IMR-90 (cell line): ENCODE data around the gene IL11. TPM values are rescaled to one million over a fixed set of nuclear protein-coding genes. Genes with fewer than 3 reads are reported as not detected.

Source experiments
- ATAC-seq: fragments of 200-7000 bp; cut with Tn5 transposase; 2 replicates; pipeline ENCODE4 v1.9.1; 2020; ENCODE audit warnings: low read depth, mild to moderate bottlenecking, moderate library complexity
- BruUV-seq: library from RNA; stranded (reverse); fragments of 400-500 nt; replicated peaks from 2 replicates; lab custom pipeline; 2021; lab: Mats Ljungman, UMichigan
- CTCF ChIA-PET: fragments of 300-600 bp; formaldehyde crosslinking; extraction: SDS; loops from one replicate; lab custom pipeline; 2021; ENCODE audit warnings: antibody characterized with exemption; lab: Yijun Ruan, JAX
- POLR2A ChIA-PET: fragments of 300-600 bp; sonication (Branson Sonifier 250); formaldehyde crosslinking; loops from one replicate; lab custom pipeline; 2022; ENCODE audit warnings: antibody characterized with exemption; ENCODE audit not compliant: unreplicated experiment; lab: Charles Lee
- DNase-seq: peaks from one replicate; pipeline ENCODE4 v3.0.0; 2013
- H2AFZ ChIP-seq: replicated peaks from 2 replicates; pipeline ENCODE3; 2013; ENCODE audit warnings: low read length, mild to moderate bottlenecking; ENCODE audit not compliant: poor library complexity
- H2AK5ac ChIP-seq: 2 replicates; pipeline ENCODE4 v1.6.1; 2013; ENCODE audit warnings: low read depth, low read length, inconsistent platforms
- H2AK9ac ChIP-seq: replicated peaks from 2 replicates; pipeline ENCODE3; 2013; ENCODE audit warnings: mild to moderate bottlenecking, low read depth, low read length, moderate library complexity; ENCODE audit not compliant: poor library complexity
- H2BK120ac ChIP-seq: 2 replicates; pipeline ENCODE4 v1.6.1; 2013; ENCODE audit warnings: low read depth, low read length, inconsistent platforms
- H2BK15ac ChIP-seq: 3 replicates; pipeline ENCODE4 v1.6.1; 2013; ENCODE audit warnings: low read depth, low read length, inconsistent platforms
- H2BK20ac ChIP-seq: 2 replicates; pipeline ENCODE4 v1.6.1; 2013; ENCODE audit warnings: low read depth, mild to moderate bottlenecking, inconsistent platforms, low read length, moderate library complexity
- H2BK5ac ChIP-seq: 2 replicates; pipeline ENCODE4 v1.6.1; 2013; ENCODE audit warnings: mild to moderate bottlenecking, low read depth, low read length, inconsistent platforms; ENCODE audit not compliant: poor library complexity, severe bottlenecking
- H3K14ac ChIP-seq: replicated peaks from 2 replicates; pipeline ENCODE4 v1.6.1; 2013; ENCODE audit warnings: low read depth, low read length, inconsistent platforms
- H3K18ac ChIP-seq: 2 replicates; pipeline ENCODE4 v1.6.1; 2013; ENCODE audit warnings: low read depth, low read length, control low read depth
- H3K23ac ChIP-seq: 2 replicates; pipeline ENCODE4 v1.6.1; 2013; ENCODE audit warnings: low read depth, low read length, inconsistent platforms
- H3K27ac ChIP-seq: 2 replicates; pipeline ENCODE4 v1.5.1; 2013; ENCODE audit warnings: mild to moderate bottlenecking, control low read depth, low read length; ENCODE audit not compliant: insufficient read depth
- H3K27me3 ChIP-seq: 2 replicates; pipeline ENCODE4 v1.6.1; 2013; ENCODE audit warnings: low read length; ENCODE audit not compliant: control insufficient read depth, insufficient read depth
- H3K36me3 ChIP-seq: 2 replicates; pipeline ENCODE4 v1.6.1; 2013; ENCODE audit warnings: low read length, mixed read lengths; ENCODE audit not compliant: control insufficient read depth, insufficient read depth
- H3K4ac ChIP-seq: 2 replicates; pipeline ENCODE4 v1.6.1; 2013; ENCODE audit warnings: low read depth, low read length, inconsistent platforms
- H3K4me1 ChIP-seq: 2 replicates; pipeline ENCODE4 v1.6.1; 2013; ENCODE audit warnings: low read length, mixed read lengths; ENCODE audit not compliant: control insufficient read depth, insufficient read depth
- H3K4me2 ChIP-seq: 2 replicates; pipeline ENCODE4 v1.6.1; 2013; ENCODE audit warnings: low read depth, mild to moderate bottlenecking, control low read depth, low read length, moderate library complexity
- H3K4me3 ChIP-seq: 2 replicates; pipeline ENCODE4 v1.5.1; 2013; ENCODE audit warnings: low read depth, mild to moderate bottlenecking, control low read depth, low read length, moderate library complexity; ENCODE audit not compliant: insufficient read depth
- H3K56ac ChIP-seq: 2 replicates; pipeline ENCODE4 v1.6.1; 2013; ENCODE audit warnings: low read length, inconsistent platforms; ENCODE audit not compliant: insufficient read depth; ENCODE audit errors: extremely low read depth
- H3K79me1 ChIP-seq, 2 experiments: 2 replicates each; pipeline ENCODE4 v1.6.1; 2013; ENCODE audit warnings: low read length in 2 of 2, inconsistent platforms in 1 of 2, low read depth in 1 of 2
- H3K9ac ChIP-seq: 2 replicates; pipeline ENCODE4 v1.6.1; 2013; ENCODE audit warnings: low read depth, low read length, control low read depth
- H3K9me1 ChIP-seq: 2 replicates; pipeline ENCODE4 v1.6.1; 2013; ENCODE audit warnings: low read length, inconsistent platforms; ENCODE audit not compliant: insufficient read depth
- H3K9me3 ChIP-seq: 2 replicates; pipeline ENCODE4 v1.6.1; 2013; ENCODE audit warnings: low read length; ENCODE audit not compliant: control insufficient read depth, insufficient read depth
- H4K20me1 ChIP-seq: 2 replicates; pipeline ENCODE4 v1.6.1; 2013; ENCODE audit warnings: low read length, inconsistent platforms; ENCODE audit not compliant: insufficient read depth
- H4K5ac ChIP-seq: 2 replicates; pipeline ENCODE4 v1.6.1; 2013; ENCODE audit warnings: mild to moderate bottlenecking, low read depth, low read length, control low read depth
- H4K8ac ChIP-seq, 2 experiments: 2 replicates each; pipeline ENCODE4 v1.6.1; 2013; ENCODE audit warnings: low read depth in 2 of 2, low read length in 2 of 2, control low read depth in 1 of 2, inconsistent platforms in 1 of 2
- H4K91ac ChIP-seq: 2 replicates; pipeline ENCODE4 v1.6.1; 2013; ENCODE audit warnings: low read depth, low read length, inconsistent platforms; ENCODE audit not compliant: insufficient read depth
- BHLHE40 ChIP-seq: fragments of 150-350 bp; IDR thresholded peaks from 2 replicates; pipeline ENCODE4 v1.6.1; 2016; ENCODE audit warnings: mild to moderate bottlenecking, low read depth, low read length
- CEBPB ChIP-seq: IDR thresholded peaks from 2 replicates; pipeline ENCODE4 v1.6.1; 2012; ENCODE audit warnings: low read depth, low read length, improper control_type of control experiment
- CHD1 ChIP-seq: IDR thresholded peaks from 2 replicates; pipeline ENCODE4 v1.6.1; 2012; ENCODE audit warnings: low read depth, low read length, improper control_type of control experiment
- ELK1 ChIP-seq: fragments of 150-350 bp; IDR thresholded peaks from 2 replicates; pipeline ENCODE4 v1.6.1; 2016; ENCODE audit warnings: low read depth, mild to moderate bottlenecking, low read length, moderate library complexity, borderline replicate concordance
- FOS ChIP-seq: fragments of 150-350 bp; IDR thresholded peaks from 2 replicates; pipeline ENCODE4 v1.6.1; 2016; ENCODE audit warnings: low read depth, low read length
- MAFK ChIP-seq: IDR thresholded peaks from 2 replicates; pipeline ENCODE4 v1.6.1; 2012; ENCODE audit warnings: low read depth, low read length, improper control_type of control experiment
- MAZ ChIP-seq: IDR thresholded peaks from 2 replicates; pipeline ENCODE4 v1.6.1; 2012; ENCODE audit warnings: low read depth, mild to moderate bottlenecking, low read length, improper control_type of control experiment, moderate library complexity, borderline replicate concordance
- MXI1 ChIP-seq: IDR thresholded peaks from 2 replicates; pipeline ENCODE4 v1.6.1; 2012; ENCODE audit warnings: low read depth, mild to moderate bottlenecking, low read length, moderate library complexity, borderline replicate concordance
- NFE2L2 ChIP-seq: fragments of 150-350 bp; IDR thresholded peaks from 2 replicates; pipeline ENCODE4 v1.6.1; 2016; ENCODE audit warnings: low read depth, mild to moderate bottlenecking, low read length
- POLR2A ChIP-seq: IDR thresholded peaks from 2 replicates; pipeline ENCODE4 v1.6.1; 2012; ENCODE audit warnings: mild to moderate bottlenecking, low read depth, low read length
- RAD21 ChIP-seq: IDR thresholded peaks from 2 replicates; pipeline ENCODE4 v1.6.1; 2012; ENCODE audit warnings: low read length, improper control_type of control experiment
- RCOR1 ChIP-seq: IDR thresholded peaks from 2 replicates; pipeline ENCODE4 v1.6.1; 2012; ENCODE audit warnings: mild to moderate bottlenecking, low read length, improper control_type of control experiment; ENCODE audit not compliant: insufficient replicate concordance
- SMC3 ChIP-seq: fragments of 150-350 bp; IDR thresholded peaks from 2 replicates; pipeline ENCODE4 v1.6.1; 2016; ENCODE audit warnings: low read depth, mild to moderate bottlenecking, antibody characterized with exemption, low read length, moderate library complexity
- USF2 ChIP-seq: fragments of 150-350 bp; IDR thresholded peaks from 2 replicates; pipeline ENCODE4 v1.6.1; 2017; ENCODE audit warnings: mild to moderate bottlenecking, antibody characterized with exemption, low read length, low read depth
- WGBS, 2 experiments: methylation state at CpG; one replicate each; pipeline versions ENCODE4 v1.1.5 to v1.1.7; 2013; ENCODE audit warnings: missing lambda C conversion rate in 2 of 2; ENCODE audit not compliant: insufficient read length in 1 of 2; ENCODE audit errors: extremely low coverage in 2 of 2; 5-methylcytosine and 5-hydroxymethylcytosine counted together
- dilution Hi-C: fragments of 300-500 bp; cut with HindIII; formaldehyde crosslinking; loops from one replicate; pipeline ENCODE4 v1.14.3; 2018; ENCODE audit warnings: low sequenced_read_pairs; ENCODE audit not compliant: unreplicated experiment
- in situ Hi-C: fragments of 300-500 bp; cut with MboI; formaldehyde crosslinking; loops from 3 replicates; pipeline ENCODE4 v1.14.3; 2019; ENCODE audit warnings: low sequenced_read_pairs, inconsistent platforms, mixed read lengths
- intact Hi-C: fragments of 100-400 bp; cut with micrococcal nuclease; formaldehyde crosslinking; loops from 2 replicates; pipeline ENCODE4 v1.10.0; 2022
- polyA plus RNA-seq, 3 experiments: library from polyadenylated mRNA; depleted of rRNA; stranded (reverse); fragments of >200 nt; gene quantifications; 2 replicates each; pipeline ENCODE4 v1.2.3, GENCODE V29; 2012; ENCODE audit warnings: low replicate concordance in 1 of 3
- total RNA-seq: library from RNA; depleted of rRNA; stranded (reverse); fragments of >200 nt; gene quantifications from 2 replicates; pipeline ENCODE4 v1.2.3, GENCODE V29; 2012

IL11 gene
- total and polyA plus RNA-seq, 2 of the 4 experiments (the other 2 are of a cell fraction): 14.3 to 33.6 TPM

DNA sequence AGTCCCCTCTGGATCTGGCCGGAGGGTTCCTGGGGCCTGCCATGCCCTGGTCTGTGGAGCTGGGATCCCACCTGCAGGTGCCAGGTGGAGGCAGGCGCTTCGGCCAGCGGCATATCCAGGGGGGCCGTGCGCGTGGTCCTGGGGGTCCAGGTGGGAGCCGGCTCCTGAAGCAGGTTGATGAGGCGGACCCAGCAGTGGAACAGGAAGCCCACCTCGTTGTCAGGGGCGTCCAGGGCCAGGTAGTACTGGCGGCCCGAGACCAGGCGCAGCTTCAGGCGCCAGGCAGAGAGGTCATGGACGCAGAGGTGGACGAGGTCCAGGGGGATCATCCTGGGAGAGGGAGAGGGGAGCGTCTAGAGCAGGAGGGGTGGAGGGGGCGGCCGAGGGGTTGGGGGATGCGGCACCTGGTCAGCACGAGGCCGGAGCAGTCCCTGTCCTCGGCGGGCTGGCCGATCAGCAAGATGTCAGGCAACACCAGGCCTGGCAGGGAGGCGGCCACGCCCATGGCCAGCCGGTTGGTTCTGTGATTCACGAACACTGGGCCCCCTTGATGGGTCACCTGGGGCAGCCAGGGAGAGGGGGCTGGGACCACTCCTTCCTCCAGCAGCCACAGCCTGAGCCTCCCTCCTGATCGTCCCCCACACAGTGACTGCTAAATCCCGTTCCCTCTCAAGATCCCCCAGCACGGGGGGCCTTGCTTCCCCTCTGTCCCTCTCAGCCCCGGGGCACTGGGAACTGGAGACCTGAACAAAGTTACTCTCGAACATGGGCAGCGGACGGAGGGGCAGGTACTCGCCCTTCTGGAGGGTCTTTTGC, 7.9 kb downstream of the IL11 start:
- Histone ChIP-seq H3K56ac (no peak overlapping the region), H2BK5ac (no peak overlapping the region), H3K14ac (no peak overlapping the region), H3K79me1 (peaks cover 0 to 14% of the 10 kb centered on the region in 2 experiments; a peak in 2 of 4 replicates), H3K27ac (no peak overlapping the region), H4K8ac (no peak overlapping the region), H4K91ac (no peak overlapping the region), H3K4me1 (no peaks in the 10 kb centered on the region), H3K27me3 (peaks cover 2% of the 10 kb centered on the region), H2BK120ac (no peak overlapping the region), H3K18ac (no peak overlapping the region), H4K20me1 (peaks cover 36% of the 10 kb centered on the region), H3K4me3 (no peak overlapping the region), H3K36me3 (peaks cover 16% of the 10 kb centered on the region), H3K9me1 (peaks cover 3% of the 10 kb centered on the region; the same call in 1 of the 2 replicates), H2AFZ (no peak overlapping the region), H3K9ac (no peak overlapping the region), H3K23ac (no peak overlapping the region), H2BK15ac (no peak overlapping the region), H2AK9ac (no peak overlapping the region), H4K5ac (no peak overlapping the region), H3K4ac (no peak overlapping the region), H2BK20ac (no peak overlapping the region), H2AK5ac (no peak overlapping the region; the same call in none of the 2 replicates), H3K9me3 (no peaks in the 10 kb centered on the region), H3K4me2 (no peak overlapping the region)
- ChIA-PET CTCF (no interaction called here), POLR2A (no interaction called here)
- 74% methylated on average over 14 of the region's 38 CpGs; no CpG with 5 or more reads in 1 of the 2 experiments for WGBS, 2 experiments
- dilution Hi-C loops (no loop called here), intact Hi-C loops (no loop called here), in situ Hi-C loops (no loop called here)
- TF ChIP-seq POLR2A (no peak), NFE2L2 (no peak), MAFK (no peak), RAD21 (no peak), SMC3 (no peak; the same call in 1 of the 2 replicates), BHLHE40 (no peak), ELK1 (no peak), CEBPB (no peak), MXI1 (no peak), MAZ (no peak), FOS (no peak), RCOR1 (no peak), CHD1 (no peak), USF2 (no peak)
- DNase-seq: no peak
- ATAC-seq: no peak
- BruUV-seq: no TSS peak
